ENCODE measurements around the gene STYXL1.
"Not testable (repeated sequence)": the region's sequence is repeated elsewhere in the genome, so short reads cannot be mapped to it uniquely, and the experiment has no call there.

The STYXL1 gene

DNA sequence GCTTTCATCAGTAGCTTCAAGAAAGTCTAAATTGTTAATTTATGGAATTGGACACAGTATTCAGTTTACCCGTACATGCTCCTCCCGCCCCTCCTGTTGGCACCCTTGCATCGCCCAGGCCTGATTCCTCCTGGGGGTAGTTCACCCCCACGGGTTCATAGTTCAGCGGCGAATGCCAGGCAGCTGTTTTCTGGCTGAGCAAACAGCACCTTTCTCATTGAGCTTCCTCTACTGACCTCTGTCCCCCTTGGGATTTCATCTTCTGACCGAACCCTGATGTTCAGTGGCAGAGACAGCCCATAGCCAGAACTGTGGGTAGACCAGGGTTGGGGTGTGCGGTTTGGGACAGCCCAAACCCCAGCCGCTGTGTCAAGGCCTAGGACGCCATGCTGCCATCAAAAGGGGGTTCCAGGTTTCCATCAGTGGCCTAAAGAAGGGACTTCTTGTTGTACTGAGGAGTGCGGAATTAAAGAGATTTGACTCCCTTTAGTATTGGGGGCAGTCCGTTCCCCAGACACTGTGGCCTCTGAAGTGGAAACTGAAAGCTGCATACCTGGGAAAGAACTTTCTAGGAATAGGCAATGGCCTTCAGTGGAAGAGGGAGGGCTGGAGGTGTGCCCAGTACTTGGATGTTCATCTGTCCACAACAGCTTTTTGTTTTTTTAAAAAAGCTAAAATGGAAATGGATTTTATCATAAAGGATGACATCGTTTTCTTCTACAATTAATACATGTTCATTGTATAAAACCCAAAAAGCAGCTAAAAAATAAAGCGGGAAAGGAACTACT lies 19.1 kb upstream of the STYXL1 start:
- in situ Hi-C loops (cut with HindIII; ENCODE audit: low sequenced_read_pairs): no loop called here

DNA sequence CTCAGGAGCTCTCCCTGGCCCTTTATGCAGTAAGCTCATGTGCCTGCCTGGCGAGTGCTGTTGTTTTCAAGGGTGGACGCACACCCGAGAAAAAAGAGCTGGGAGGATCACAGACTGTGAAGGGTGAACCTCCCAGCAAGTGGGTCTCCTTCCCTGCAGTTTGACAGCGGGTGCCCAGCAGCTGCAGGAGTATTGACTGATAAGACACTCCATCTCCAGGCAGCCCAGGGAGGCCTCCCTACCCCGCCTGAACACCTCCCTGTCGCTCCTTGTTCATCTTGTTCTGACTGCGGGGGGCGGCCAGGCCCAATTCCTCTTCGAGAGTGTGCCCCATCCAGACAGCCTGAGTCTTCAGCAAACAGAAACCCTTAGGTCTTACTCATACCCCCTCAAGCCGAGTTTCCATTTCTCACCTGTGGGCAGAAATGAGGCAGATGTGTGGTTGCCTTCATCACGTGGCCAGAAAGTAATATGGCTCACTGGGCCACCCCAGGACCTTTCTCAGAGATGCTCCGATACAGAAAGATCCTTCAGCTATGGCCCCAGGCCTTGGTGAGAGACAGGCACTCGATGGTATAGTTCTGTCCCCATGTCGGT lies 17.3 kb upstream of the STYXL1 start:
- in situ Hi-C loops (cut with HindIII; ENCODE audit: low sequenced_read_pairs): no loop called here

DNA sequence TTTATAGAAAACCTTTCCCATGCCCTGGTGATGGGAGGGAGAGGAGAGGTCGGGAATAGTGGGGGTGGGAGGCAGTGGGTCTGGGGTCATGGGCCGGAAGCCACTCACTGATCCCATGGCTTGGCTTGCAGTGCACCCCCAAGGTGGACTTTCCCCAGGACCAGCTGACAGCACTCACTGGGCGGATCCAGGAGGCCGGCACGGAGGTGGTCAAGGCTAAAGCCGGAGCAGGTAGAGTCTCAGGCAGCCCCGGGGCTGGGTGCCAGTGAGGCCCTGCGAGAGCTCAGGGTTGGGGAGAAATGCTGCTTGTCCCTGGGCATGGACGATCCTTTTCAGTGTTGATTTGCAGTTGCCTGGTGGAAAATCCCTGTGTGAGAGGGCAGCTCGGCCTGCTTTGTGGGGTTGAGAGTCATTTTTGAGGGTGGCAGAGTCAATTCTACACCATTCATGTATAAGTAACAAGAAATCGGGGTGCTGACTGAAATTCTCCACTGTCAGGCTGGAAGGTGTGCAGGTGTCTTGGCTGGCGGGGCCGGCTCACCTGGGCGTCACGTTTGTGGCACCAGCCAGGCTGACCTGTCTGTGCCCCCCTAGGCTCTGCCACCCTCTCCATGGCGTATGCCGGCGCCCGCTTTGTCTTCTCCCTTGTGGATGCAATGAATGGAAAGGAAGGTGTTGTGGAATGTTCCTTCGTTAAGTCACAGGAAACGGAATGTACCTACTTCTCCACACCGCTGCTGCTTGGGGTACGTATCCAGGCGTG lies 16.6 kb upstream of the STYXL1 start:
- in situ Hi-C loops (cut with HindIII; ENCODE audit: low sequenced_read_pairs): no loop called here

DNA sequence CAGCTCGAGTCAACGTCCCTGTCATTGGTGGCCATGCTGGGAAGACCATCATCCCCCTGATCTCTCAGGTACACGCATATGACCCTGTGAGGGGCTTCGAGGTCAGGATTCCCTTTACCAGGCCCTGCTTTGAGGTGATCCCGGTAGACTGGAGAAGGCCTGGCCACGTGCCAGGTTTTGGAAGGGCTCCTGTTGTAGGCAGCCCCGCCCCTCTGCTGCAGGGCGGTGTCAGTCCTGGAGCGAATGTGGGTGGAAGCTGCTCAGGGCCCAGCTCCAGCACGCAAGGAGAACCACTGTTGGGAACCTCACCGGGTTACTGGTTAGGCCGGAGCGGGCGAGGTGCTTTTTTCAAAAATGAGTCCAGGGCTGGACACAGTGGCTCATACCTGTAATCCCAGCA lies 15.7 kb upstream of the STYXL1 start:
- in situ Hi-C loops (cut with HindIII; ENCODE audit: low sequenced_read_pairs): no loop called here

DNA sequence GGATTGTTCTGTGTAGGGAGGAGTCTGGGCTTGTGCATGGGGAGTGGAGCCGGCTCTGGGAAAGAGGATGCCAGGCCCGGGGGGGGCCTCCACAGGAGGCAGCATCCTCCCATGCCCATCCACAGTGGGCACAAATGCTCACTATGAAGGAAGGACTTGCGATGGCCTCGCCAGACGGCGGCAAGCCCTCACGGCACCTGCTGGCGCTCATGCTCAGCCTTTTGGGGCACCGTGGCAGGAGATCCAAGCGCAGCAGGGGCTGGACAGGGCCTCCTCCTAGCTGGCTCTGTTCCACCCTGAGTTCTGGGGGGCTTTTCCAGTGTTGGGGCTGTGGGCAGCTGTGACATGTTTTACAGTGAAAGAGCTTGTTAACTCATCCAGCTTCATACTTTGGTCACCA lies 15.3 kb upstream of the STYXL1 start:
- in situ Hi-C loops (cut with HindIII; ENCODE audit: low sequenced_read_pairs): no loop called here

DNA sequence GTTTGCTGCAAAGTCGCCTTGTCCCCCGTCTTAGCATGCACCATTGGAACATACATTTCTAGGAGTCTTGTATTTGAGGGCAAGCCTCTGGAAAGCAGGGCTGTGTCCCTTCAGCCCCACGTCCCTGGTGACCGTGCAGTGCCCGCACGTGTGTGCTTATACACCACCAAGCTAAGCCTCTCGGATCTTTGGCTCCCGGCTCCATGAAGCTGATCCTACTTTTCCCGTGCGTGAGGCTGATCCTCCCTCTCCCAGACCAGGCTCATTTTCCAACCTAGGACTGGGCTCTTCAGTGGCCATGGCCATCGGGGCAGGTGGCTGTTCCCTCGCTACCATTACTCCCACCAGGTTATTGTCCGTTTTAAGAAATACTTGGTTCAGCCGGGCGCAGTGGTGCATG lies 14.5 kb upstream of the STYXL1 start:
- in situ Hi-C loops (cut with HindIII; ENCODE audit: low sequenced_read_pairs): no loop called here

DNA sequence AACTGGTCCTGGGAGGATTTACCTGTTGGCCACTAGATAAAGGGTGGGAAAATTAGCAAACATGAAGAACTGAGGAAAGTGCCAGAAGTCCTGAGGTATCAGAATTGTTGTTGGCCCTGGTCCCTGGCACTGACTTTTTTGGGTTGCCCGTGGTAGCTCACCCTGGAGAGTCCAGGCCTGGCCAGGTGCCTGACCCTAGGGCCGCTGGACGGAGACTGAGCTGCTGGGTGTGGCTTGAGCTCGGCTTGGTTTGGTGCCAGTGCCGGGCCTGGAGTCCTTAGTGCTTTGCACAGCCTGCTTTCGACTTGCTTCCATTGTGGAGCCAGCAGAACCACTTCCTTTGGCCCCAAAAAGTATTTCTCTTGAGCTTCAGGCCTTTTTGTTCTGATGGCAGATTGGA lies 13.0 kb upstream of the STYXL1 start:
- in situ Hi-C loops (cut with HindIII; ENCODE audit: low sequenced_read_pairs): no loop called here

DNA sequence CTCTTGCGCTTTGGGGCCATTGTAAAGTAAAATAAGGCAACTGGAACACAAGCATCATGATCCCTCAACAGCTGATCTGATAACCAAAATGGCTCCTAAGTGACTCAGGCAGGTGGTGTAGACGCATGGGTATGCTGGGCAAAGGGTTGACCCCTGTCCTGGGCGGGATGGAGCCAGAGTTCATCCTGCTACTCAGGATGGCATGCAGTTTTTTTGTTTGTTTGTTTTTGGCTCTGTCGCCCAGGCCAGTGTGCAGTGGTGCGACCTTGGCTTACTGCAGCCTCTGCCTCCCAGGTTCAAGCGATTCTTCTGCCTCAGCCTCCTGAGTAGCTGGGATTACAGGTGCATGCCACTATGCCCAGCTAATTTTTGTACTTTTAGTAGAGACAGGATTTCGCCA lies 10.9 kb upstream of the STYXL1 start:
- in situ Hi-C loops (cut with HindIII; ENCODE audit: low sequenced_read_pairs): not testable (repeated sequence)

DNA sequence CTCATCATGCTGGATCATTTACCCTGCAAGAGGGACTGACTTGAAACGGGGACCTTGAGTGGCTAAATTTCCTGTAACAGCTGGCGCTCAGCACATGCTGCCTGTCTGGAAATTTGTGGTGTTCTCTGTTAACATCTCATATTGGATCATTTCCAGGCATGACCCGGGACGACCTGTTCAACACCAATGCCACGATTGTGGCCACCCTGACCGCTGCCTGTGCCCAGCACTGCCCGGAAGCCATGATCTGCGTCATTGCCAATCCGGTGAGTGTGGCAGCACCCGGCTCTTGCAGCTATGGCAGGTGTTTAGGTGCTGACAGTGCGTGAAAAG lies 10.0 kb upstream of the STYXL1 start:
- in situ Hi-C loops (cut with HindIII; ENCODE audit: low sequenced_read_pairs): no loop called here

DNA sequence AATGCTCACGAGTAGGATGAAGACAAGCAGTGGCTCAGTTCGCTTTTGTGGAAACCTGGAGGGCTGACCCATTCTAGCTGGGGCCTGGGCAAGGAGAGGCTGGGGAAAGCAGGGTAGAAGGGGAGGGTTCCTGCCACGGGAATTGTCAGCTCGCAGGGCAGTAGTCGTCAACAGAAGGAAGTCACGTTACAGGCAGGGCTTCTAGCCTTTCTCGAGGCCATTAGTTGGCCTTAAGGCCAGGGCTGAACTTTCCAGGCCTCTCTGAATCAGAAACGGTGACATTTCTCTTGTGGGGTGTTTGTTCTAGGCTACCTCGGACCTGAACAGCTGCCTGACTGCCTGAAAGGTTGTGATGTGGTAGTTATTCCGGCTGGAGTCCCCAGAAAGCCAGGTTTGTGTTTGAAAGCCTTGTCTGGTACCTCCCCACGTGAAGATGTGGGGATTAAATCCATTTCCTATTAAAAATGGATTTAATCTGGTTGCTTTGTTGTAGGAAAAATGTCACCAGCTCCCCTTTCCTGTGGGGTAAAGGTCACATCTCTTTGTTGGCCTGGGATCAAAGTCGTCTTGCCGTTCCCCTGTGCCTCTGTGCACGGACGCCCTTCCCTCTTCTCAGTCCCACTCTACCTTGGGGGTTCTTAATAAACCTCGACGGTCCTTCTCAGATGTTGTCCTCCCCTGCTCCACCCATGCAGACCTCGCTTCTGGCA lies 9.5 kb upstream of the STYXL1 start:
- in situ Hi-C loops (cut with HindIII; ENCODE audit: low sequenced_read_pairs): no loop called here

DNA sequence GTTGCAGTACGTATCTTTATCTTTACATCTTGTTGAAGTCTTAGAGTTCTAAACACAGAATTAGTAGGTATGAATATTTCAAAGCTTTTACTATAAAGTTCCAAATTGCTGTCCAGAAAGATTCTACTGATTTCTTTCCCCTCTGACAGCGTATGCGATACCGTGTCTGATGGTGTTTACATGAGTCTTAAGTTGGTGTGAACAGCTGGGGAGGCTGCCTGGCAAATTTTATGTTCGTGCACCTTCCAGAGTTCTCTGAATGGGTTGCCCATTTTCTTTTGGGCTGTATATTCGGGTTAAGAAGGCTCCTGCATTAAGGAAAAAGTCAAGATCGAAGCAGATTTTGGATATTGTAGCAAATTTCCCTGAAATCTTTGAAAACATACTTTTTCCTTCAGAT lies 8.4 kb upstream of the STYXL1 start:
- in situ Hi-C loops (cut with HindIII; ENCODE audit: low sequenced_read_pairs): no loop called here

DNA sequence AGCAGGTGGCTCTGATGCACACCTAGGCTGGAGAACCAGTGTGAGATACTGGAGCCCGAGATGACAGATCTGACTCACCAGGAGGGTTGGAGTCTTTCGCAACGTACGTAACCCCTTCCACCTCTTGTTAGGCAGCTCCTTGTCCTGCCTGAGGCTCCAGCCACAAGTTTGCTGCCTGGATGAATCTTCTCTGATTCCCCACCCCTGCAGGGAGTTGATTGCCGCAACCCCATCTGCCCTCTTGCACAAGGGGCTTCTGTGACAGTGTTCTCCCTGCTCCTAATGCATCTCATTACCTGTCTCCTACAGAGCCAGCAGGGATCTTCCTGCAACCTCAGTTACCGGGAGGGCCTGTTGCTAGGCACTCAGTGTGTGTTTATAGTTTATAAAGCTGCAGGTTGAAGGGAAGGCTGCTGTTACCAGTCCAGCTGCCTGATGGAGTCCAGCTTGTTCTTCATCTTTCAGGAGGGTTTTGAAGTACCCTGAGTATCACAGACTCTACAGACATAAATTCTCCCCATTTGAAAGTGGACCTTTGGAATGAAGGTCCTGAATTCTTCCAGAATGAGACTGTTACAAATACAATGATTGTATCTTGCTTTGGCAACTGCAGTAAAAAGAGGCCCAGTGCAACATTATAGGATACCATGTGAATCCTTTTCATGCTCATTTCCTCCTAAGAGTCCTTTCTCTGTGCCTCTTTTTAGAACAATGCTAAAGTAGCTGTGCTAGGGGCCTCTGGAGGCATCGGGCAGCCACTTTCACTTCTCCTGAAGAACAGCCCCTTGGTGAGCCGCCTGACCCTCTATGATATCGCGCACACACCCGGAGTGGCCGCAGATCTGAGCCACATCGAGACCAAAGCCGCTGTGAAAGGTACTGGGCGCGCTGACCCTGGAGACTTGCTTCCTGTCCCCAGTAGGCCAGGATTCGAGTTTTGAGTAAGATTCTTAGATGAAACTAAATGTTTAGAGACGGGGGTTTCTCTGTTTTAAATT lies 6.6 kb upstream of the STYXL1 start:
- in situ Hi-C loops (cut with HindIII; ENCODE audit: low sequenced_read_pairs): no loop called here

DNA sequence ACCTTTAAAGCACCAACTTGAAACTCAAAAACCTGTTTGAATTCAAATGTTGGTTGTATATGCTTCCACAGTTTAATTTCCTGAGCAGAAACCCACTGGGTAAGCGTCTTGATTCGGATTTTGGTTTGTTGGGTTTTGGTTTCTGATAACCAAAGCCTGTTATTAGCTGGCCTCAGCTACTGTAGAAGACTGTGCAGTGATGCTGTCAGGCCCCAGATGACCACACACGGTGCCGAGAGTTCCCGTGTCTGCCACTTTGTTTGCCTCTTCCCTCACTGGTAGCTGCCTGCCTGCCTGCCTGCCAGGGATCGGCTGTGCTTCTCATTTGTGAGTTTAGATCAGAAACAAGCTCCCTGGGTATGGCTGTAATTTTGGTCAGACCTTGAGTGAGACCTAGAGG lies 5.7 kb upstream of the STYXL1 start:
- in situ Hi-C loops (cut with HindIII; ENCODE audit: low sequenced_read_pairs): no loop called here

DNA sequence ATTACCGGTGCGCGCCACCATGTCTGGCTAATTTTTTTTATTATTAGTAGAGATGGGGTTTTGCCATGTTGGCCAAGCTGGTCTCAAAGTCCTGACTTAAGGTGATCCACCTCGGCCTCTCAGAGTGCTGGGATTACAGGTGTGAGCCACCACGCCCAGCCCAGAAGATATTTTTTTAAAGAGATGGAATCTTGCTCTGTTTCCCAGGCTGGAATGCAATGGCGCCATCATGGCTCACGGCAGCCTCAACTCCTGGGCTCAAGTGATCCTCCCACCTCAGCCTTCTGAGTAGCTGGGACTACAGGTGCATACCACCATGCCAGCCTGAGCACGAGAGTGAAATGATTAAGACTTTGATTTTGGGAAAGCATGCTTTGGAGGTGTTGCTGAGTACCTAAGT lies 4.9 kb upstream of the STYXL1 start:
- in situ Hi-C loops (cut with HindIII; ENCODE audit: low sequenced_read_pairs): not testable (repeated sequence)

DNA sequence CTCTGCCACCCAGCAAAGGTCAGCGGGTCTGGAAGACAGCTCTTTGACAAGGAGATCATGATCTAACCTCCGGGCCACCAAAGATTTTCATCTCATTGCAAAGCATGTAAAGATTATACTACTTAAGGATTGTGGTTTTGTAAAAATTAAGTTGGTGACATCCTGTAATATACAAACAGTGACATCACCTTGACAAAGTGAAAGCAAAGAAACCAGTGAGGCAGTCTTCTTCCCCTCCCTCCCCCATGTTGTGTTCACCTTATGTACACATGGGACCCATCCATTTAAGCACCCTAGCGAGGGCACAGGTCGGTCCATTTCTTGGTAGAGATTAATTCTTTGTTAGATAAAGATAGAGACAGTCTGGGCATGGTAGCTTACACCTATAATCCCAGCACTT lies 4.0 kb upstream of the STYXL1 start:
- in situ Hi-C loops (cut with HindIII; ENCODE audit: low sequenced_read_pairs): no loop called here

DNA sequence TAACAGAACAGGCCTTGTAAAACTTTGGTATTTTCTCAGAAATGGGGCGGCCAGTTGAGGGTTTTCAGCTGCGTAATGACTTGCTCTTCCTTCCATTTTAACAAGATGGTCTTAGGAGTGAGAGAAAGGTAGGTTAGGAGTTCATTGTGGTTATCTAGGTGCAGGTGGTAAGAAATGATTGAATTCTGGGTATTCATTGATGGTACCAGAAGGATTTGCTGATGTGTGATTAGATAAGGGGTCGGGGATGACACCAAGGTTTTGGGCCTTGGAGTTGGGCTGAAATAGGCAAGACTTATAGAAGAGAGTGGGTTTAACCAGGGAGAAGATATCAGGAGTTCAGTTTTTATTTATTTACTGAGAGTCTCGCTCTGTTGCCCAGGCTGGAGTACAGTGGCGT lies 2.7 kb upstream of the STYXL1 start:
- in situ Hi-C loops (cut with HindIII; ENCODE audit: low sequenced_read_pairs): no loop called here

DNA sequence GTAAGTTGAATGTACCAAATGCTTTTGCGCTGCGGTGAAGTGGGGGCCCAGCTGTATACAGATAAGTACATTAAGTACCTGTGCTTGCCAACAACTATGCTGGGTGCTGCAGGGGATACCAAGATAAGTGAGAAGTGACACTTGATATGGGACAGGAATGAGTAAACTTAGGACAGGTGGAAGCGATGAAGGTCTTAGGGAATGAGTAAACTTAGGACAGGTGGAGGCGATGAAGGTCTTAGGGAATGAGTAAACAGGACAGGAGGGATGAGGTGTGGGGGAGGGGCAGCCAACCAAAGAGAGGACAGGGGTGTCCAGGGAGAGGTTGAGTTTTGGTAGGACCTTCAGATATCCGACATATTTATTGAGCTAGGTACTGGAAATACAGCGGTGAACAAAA lies 1.5 kb upstream of the STYXL1 start:
- in situ Hi-C loops (cut with HindIII; ENCODE audit: low sequenced_read_pairs): no loop called here

DNA sequence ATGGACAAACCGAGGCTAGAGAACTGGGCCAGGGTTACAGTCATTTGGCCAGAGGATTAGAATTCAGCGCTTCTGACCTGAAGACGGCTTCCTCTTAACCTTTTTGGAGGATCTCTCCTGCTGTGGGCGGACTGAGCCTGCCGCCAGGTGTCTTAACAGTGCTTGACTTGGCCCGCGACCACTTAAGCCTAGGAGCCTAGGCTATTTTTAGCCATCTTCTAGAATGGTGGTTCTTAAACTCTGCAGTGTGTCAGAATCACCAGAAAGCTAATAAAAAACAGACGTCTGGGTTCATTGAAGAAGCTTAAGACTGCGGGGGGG lies 828 bp upstream of the STYXL1 start:
- in situ Hi-C loops (cut with HindIII; ENCODE audit: low sequenced_read_pairs): no loop called here

DNA sequence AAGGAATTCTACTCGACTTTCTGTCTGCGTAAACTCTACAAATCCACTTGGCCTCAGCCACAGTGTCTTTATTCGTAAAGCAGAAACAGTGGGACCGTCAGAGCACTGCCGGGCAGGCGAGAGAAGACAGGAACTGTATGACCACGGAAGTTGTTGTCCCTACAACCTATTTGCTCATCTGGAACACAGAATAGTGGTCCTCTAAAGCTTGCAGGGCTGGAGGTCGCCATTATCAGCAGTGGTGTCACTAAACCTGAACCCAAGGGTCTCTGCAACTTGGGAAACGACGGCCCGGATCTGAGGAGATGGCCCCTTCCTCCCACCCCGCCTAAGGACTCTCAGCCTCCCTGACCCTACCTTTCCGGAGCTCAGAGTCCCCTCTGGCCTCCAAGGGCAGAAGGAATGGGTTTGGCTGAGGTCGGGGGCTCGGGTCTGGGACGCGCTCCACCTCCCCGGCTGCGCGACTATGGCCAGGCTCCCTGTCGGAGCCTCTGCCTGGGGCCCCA lies 442 bp downstream of the STYXL1 start:
- in situ Hi-C loops (cut with HindIII; ENCODE audit: low sequenced_read_pairs): no loop called here

DNA sequence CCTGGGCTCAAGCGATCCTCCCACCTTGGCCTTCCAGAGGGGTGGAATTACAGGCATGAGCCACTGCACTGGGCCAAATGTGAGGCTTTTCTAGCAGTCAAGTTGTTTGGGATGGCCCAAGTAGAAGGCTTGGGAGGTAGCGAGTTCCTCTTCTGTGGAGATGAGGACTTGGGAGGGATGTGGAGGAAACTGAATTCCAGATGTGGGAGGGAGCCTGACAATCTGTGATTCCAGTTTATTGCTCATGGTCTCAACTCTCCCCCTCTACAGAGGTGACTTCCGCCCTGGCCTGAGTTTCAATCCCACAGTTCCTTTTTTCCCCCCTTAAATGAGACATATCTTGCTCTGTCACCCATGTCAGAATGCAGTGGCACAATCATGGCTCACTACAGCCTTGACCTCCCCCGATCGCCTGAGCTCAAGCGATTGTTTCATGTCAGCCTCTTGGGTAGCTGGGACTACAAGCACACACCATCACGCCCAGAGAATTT lies 3.4 kb downstream of the STYXL1 start:
- in situ Hi-C loops (cut with HindIII; ENCODE audit: low sequenced_read_pairs): no loop called here
